ENCODE results near the gene UNKL. TPM values are rescaled to one million over a fixed set of nuclear protein-coding genes. Genes with fewer than 3 reads are reported as not detected.

UNKL gene
- total RNA-seq, 1 donor from 2014 or later: 31.5 TPM

DNA sequence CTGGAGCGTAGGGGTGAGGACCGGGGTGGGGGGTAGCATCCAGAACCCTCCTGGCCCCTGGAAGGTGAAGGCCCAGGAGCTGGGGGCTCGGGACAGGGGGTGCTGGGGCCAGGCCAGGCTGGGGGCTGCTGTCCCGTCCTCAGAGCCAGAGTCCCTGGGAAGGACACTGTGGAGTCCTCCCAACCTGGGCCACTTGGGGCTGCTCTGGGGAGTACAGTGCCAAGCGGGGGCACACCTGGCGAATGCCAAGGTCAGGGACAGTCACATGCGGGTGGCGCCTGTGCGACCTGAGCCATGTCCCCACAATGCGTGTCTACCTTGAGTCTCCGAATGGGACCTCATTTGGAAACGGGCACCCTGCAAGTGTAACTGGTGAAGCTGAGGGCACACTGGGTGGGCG, 15.1 kb upstream of the UNKL start:
- H3K27ac Mint-ChIP-seq: peak overlapping the region; percentile 67
- H3K9me3 Mint-ChIP-seq (ENCODE audit: low read depth): no peaks in the 10 kb centered on the region
- no peak for DNase-seq (ENCODE audit: low spot score, unreplicated experiment)
- H3K4me1 Mint-ChIP-seq (ENCODE audit: low read depth): peaks cover 22% of the 10 kb centered on the region
- no peak overlapping the region for H3K4me3 Mint-ChIP-seq (ENCODE audit: low read depth)
- no peaks in the 10 kb centered on the region for H3K36me3 Mint-ChIP-seq (ENCODE audit: insufficient read depth)
- TF ChIP-seq, protein P1, sequence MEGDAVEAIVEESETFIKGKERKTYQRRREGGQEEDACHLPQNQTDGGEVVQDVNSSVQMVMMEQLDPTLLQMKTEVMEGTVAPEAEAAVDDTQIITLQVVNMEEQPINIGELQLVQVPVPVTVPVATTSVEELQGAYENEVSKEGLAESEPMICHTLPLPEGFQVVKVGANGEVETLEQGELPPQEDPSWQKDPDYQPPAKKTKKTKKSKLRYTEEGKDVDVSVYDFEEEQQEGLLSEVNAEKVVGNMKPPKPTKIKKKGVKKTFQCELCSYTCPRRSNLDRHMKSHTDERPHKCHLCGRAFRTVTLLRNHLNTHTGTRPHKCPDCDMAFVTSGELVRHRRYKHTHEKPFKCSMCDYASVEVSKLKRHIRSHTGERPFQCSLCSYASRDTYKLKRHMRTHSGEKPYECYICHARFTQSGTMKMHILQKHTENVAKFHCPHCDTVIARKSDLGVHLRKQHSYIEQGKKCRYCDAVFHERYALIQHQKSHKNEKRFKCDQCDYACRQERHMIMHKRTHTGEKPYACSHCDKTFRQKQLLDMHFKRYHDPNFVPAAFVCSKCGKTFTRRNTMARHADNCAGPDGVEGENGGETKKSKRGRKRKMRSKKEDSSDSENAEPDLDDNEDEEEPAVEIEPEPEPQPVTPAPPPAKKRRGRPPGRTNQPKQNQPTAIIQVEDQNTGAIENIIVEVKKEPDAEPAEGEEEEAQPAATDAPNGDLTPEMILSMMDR (IDR thresholded peaks at IDR 0.05; ENCODE audit: unreplicated experiment): no peak
- no peaks in the 10 kb centered on the region for H3K27me3 Mint-ChIP-seq

DNA sequence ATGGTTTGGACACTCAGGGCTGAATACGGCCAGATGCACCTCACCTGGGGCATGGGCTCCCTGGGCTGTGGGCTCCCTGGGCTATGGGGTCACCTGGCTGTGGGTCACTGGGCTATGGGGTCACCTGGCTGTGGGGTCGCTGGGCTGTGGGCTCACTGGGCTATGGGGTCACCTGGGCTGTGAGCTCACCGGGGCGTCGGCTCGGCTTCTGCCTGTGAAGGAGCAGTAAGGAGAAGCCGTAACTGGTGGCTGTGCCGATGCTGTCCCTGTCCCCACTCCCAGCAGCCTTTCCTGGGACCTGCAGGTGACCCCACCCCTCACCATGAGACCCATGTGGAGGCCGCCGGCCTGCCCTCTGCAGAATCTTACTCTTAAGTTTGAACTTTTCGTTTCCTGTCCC, 14.5 kb upstream of the UNKL start:
- H3K4me1 Mint-ChIP-seq (ENCODE audit: low read depth): peaks cover 22% of the 10 kb centered on the region
- no peak for DNase-seq (ENCODE audit: low spot score, unreplicated experiment)
- H3K27ac Mint-ChIP-seq: no peak overlapping the region
- no peak overlapping the region for H3K4me3 Mint-ChIP-seq (ENCODE audit: low read depth)
- no peaks in the 10 kb centered on the region for H3K27me3 Mint-ChIP-seq
- H3K36me3 Mint-ChIP-seq (ENCODE audit: insufficient read depth): no peaks in the 10 kb centered on the region
- TF ChIP-seq, protein P1 (IDR thresholded peaks at IDR 0.05; ENCODE audit: unreplicated experiment): no peak
- H3K9me3 Mint-ChIP-seq (ENCODE audit: low read depth): no peaks in the 10 kb centered on the region

DNA sequence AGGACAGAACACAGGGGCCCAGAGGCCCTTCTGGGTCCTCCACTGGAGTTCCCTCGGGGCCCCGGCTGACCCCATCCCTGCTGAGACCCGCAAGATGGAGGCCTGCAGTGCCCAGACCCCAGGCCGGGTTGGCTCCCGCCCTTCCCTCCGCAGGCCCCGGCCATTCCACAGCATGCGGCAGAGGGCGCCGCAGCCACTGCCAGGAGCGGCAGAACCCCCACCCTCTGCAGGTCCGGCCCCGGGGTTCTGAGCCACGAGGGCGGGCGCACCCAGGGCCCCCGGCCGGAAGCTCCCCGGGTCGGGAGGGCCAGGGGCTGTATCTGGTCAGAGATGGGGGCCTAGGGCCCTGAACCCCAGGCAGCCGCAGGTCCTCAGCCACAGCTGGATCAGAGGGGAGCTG, 14.0 kb upstream of the UNKL start:
- Mint-ChIP-seq H3K36me3 (ENCODE audit: insufficient read depth) (no peaks in the 10 kb centered on the region), H3K27ac (no peak overlapping the region), H3K4me3 (ENCODE audit: low read depth) (no peak overlapping the region), H3K27me3 (no peaks in the 10 kb centered on the region), H3K4me1 (ENCODE audit: low read depth) (peaks cover 22% of the 10 kb centered on the region), H3K9me3 (ENCODE audit: low read depth) (no peaks in the 10 kb centered on the region)
- TF ChIP-seq, protein P1 (IDR thresholded peaks at IDR 0.05; ENCODE audit: unreplicated experiment): no peak
- no peak for DNase-seq (ENCODE audit: low spot score, unreplicated experiment)

DNA sequence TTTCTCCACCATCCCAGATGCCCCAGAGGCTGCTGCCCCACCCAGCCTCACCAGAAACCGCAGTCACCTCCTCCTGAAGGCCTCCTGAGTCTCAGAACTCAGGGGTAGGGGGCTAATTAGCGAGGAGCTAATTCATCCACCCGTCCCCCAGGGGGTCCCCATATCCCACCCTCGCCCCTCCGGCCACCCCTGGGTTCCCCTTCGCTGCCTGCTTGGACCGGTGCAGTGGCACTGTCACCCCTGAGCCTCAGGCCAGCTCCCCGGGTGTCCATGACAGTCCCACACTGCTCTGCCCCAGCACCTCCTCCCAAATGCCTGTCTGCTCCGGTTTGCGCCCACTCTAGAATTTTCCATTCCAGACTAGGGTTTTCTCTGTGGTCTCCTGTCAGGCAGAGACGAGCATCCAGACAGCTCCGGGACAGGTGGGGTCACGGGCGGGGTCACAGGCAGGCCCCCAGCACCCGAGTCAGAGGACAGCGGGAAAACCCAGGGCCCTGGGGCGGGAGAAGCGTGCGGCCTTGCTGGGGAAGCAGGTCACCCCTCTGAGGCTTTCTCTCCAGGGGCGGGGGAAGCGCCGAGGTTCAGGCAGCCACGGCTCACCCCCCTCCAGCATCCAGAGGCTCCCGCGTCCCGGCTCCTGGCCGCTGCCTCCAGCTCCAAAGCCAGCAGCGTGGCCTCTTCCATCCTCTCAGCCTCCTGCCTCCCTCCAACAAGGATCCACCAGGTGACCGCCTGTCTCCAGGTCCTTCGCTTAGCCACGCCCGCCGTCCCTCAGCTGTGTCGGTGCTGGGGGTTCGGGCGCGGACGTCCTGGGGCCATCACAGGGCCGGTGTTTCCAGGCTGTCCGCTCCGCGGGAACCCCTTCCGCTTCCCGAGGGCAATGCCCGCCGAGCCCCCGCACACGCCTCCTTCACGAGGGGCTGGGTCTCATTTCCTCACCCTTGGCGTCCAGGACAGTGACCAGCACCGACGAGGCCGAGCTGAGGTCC, 13.3 kb upstream of the UNKL start:
- no peaks in the 10 kb centered on the region for H3K9me3 Mint-ChIP-seq (ENCODE audit: low read depth)
- no peaks in the 10 kb centered on the region for H3K36me3 Mint-ChIP-seq (ENCODE audit: insufficient read depth)
- no peak overlapping the region for H3K27ac Mint-ChIP-seq
- TF ChIP-seq, protein P1 (IDR thresholded peaks at IDR 0.05; ENCODE audit: unreplicated experiment): no peak
- no peak overlapping the region for H3K4me3 Mint-ChIP-seq (ENCODE audit: low read depth)
- peaks cover 22% of the 10 kb centered on the region for H3K4me1 Mint-ChIP-seq (ENCODE audit: low read depth)
- no peaks in the 10 kb centered on the region for H3K27me3 Mint-ChIP-seq
- DNase-seq (ENCODE audit: low spot score, unreplicated experiment): no peak

DNA sequence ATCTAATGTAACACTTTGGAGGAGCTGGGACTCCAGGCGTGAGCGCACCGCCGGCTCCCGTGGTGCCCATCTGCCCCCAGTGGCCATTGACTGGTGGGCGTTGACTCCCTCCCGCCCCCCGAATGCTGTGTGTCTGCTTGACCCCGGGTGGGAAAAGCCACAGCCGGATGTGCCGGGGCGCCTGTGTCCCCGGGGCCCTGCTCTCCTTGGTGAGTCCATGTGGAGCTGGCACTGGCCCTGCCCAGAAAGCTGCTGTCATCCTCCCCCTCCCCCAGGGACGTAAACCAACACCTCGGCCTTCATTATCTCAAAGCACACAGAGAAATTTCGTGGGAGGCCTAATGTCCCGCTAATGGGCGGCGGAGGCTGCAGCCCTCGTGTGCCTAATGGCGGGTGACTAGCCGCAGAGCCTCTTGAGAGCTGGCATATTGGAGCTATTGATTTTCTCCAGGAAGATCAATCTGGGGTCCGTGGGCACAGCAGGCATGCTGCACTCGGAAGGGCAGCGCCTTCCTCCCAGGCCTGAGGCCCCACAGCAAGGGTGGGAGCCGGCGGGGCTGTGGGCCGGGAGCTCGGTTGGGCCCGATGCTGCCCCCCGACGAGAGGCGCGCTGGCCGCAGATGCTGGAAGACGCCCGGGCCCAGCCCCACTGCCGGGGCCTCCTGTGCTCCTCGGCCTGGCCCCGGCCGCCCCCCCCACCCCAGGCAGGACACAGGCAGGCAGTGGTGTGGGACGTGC, 12.4 kb upstream of the UNKL start:
- Mint-ChIP-seq H3K27me3 (no peaks in the 10 kb centered on the region), H3K4me3 (ENCODE audit: low read depth) (no peak overlapping the region), H3K9me3 (ENCODE audit: low read depth) (no peaks in the 10 kb centered on the region), H3K4me1 (ENCODE audit: low read depth) (peaks cover 18% of the 10 kb centered on the region), H3K27ac (peak overlapping the region; percentile 71), H3K36me3 (ENCODE audit: insufficient read depth) (no peaks in the 10 kb centered on the region)
- no peak for DNase-seq (ENCODE audit: low spot score, unreplicated experiment)
- TF ChIP-seq, protein P1 (IDR thresholded peaks at IDR 0.05; ENCODE audit: unreplicated experiment): peak; percentile 26
